ENCODE results near the gene APC.
A peak's percentile ranks its signal among the peaks of the same experiment; 100 is the strongest.
"Not testable (repeated sequence)": the region's sequence is repeated elsewhere in the genome, so short reads cannot be mapped to it uniquely, and the experiment has no call there.

The APC gene

GRCh38 chr5:112860929-112861637 is 123.4 kb downstream of the APC start, which contains the start of gene SRP19:
Gene SRP19 (plus strand): TSS chr5:112861287. CDS start chr5:112861377, 90 bp downstream.
- DNase-seq: peak; percentile 92 to 94

DNA sequence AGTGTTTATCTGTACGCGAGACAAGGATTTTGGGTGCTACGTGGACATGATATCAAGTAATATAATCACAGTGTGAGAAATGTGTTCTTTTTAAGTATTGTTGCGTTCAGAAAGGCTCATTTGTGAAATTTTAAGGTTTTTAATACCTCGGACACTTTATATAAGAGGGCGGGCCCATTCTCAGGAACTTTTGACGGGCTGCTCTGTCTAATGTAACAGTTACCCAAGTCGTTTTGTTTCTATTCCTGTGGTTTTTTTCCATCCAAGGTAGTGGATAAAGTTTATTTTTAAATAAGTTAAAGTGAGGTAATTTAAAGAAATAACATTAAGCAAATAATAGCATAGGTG is 123.9 kb downstream of the APC start:
- DNase-seq: no peak

- DNase-seq: no peak
These were observed 124.4 kb downstream of the APC start for GRCh38 chr5:112862085-112862484.

- DNase-seq: no peak
These were observed 125.9 kb downstream of the APC start for GRCh38 chr5:112863549-112863948.

GRCh38 chr5:112865128-112865527 is 127.4 kb downstream of the APC start:
- DNase-seq: no peak

- DNase-seq: peak in 1 of 2 experiments; percentile 4
These were observed 129.1 kb downstream of the APC start for GRCh38 chr5:112866739-112867138.

GRCh38 chr5:112867411-112867810 is 129.7 kb downstream of the APC start:
- DNase-seq: no peak

DNA sequence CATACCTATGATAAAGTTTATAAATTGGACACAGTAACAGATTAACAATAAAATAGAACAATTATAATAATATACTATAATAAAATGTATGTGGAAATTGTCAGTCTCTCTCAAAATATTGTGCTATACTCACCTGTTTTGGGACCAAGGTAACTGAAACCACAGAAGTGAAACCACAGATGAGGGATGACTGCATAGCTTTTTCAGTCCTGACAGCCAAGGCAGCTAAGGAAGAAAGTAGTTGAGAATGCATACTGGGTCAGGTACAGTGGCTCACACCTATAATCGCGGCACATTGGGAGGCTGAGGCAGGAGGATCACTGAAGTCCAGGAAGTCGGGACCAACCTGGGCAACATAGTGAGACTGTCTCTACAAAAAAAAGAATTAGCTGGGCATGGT is 132.3 kb downstream of the APC start:
- DNase-seq: no peak

DNA sequence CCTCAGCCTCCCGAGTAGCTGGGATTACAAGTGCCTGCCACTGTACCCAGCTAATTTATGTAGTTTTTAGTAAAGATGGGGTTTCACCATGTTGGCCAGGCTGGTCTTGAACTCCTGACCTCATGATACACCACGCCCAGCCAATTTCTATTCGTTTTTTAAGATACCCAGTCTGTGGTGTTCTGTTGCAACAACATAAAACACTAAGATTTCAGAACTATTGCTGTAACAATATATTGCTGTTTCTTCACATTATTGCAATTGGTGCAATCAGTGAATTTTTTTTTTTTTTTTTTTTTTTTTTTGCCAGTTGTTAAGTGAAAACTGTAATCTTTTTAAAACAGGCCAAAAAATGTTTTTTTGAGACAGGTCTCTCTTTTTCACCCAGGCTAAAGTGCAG is 133.3 kb downstream of the APC start:
- peak; percentile 42 to 45 for DNase-seq

GRCh38 chr5:112876362-112876761 is 138.7 kb downstream of the APC start:
- no peak for DNase-seq

GRCh38 chr5:112878101-112878500 is 140.4 kb downstream of the APC start:
- no peak for DNase-seq

DNA sequence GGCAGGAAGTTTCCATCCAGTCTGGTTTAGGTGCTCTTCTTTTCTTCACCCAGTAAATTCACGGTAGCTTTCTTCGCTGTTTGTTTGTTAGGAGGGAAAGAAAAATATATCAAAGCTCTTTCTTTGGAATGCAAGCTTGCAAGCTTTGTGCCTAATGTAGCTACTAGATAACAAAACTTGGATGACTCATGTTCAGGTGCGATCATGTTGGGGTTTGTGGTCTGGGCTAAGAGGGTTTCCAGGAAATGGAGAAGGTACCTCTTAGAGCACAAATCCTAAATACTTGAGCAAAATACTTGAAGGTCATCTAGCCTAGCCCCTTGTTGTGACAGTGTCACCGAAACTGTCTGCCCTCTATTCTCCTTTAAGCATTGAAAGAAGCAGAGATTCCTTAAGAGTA is 141.1 kb downstream of the APC start:
- DNase-seq: no peak

GRCh38 chr5:112880219-112880964 is 142.7 kb downstream of the APC start:
- no peak for DNase-seq

GRCh38 chr5:112883192-112883591 is 145.5 kb downstream of the APC start:
- no peak for DNase-seq

DNA sequence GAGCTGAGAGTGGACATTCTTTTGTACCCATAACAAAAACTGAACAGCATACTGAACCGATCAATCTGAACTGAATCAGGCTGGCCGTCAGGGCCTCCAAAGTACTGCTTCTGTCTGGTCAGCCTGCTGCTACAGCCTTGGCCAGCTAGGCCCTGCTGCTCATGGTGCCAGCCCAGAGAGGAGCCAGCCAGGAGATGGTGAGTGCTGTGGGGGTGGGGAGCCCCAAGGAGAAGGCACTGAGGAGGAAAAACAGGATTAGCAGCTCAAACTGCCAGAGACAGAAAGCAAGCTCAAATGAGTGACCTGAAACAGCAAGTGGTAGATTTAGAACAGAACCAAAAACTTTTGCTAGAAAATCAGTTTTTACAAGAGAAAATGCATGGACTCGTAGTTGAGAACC is 147.3 kb downstream of the APC start:
- no peak for DNase-seq

DNA sequence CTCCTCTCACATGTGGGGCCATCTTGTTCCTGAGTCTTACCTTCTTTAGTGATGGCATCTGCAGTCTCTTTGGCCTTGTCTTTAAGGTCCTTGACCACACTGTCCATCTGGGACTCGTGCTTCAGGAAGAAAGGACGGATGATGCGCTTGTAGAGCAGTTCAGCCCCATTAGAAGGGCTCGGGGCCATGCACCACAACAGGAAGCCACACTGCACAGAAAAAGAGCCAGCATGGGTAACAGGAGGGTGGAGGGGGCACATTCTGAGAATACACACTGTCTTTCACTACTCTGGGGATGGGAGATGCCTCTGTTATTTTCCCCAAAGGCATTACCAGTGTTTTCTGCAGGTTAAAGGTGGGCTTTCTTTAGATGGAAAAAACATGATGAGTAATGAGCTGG is 149.3 kb downstream of the APC start:
- DNase-seq: no peak

DNA sequence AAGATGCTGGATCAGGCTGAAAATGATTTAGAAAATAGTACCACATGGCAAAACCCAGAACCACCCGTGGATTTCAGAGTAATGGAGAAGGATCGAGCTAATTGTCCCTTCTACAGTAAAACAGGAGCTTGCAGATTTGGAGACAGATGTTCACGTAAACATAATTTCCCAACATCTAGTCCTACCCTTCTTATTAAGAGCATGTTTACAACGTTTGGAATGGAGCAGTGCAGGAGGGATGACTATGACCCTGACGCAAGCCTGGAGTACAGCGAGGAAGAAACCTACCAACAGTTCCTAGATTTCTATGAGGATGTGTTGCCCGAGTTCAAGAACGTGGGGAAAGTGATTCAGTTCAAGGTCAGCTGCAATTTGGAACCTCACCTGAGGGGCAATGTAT is 154.4 kb downstream of the APC start:
- DNase-seq: not testable (repeated sequence)

DNA sequence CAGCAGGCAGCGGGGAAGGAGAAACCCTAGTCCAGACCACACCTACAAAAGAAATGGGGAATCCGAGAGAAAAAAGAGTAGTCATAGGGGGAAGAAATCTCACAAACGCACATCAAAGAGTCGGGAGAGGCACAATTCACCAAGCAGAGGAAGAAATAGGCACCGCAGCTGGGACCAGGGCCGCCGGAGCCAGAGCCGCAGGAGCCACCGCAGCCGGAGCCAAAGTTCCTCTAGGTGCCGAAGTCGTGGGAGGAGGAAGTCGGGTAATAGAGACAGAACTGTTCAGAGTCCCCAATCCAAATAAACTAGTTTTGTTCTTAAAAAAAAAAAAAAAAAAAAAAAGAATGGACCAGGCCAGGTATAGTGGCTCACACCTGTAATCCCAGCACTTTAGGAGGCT is 155.1 kb downstream of the APC start:
- no peak for DNase-seq

GRCh38 chr5:112895682-112896081 is 158.0 kb downstream of the APC start:
- DNase-seq: no peak
